ENCODE measurements around the gene ZMYND8. TPM values are rescaled to one million over a fixed set of nuclear protein-coding genes. Genes with fewer than 3 reads are reported as not detected.

The ZMYND8 gene
- total and polyA plus RNA-seq, 2 of the 4 experiments (the other 2 are of a cell fraction): 24.0 to 28.2 TPM

GRCh38 chr20:47350691-47351545, 5.6 kb downstream of the ZMYND8 start:
- Histone ChIP-seq H2BK20ac (ENCODE audit: low read depth, low read length) (peak overlapping the region; percentile 30; the same call in 1 of the 2 replicates), H2BK15ac (ENCODE audit: low read depth, low read length) (peak overlapping the region; percentile 4; the same call in 2 of the 3 replicates), H3K56ac (ENCODE audit: extremely low read depth, insufficient read depth, low read length) (peak overlapping the region; percentile 30), H3K27me3 (ENCODE audit: control insufficient read depth, insufficient read depth, low read length) (no peaks in the 10 kb centered on the region), H3K9me3 (ENCODE audit: control insufficient read depth, insufficient read depth, low read length) (no peaks in the 10 kb centered on the region), H2BK120ac (ENCODE audit: low read depth, low read length) (peak overlapping the region; percentile 84), H4K5ac (ENCODE audit: low read depth, low read length) (peak overlapping the region; percentile 17; the same call in 1 of the 2 replicates), H3K79me1 (ENCODE audit: low read depth in 1 of 2, low read length in 2 of 2) (peaks cover 57 to 93% of the 10 kb centered on the region in 2 experiments), H4K8ac (ENCODE audit: low read depth in 2 of 2, low read length in 2 of 2) (peak overlapping the region; percentile 41 to 97), H2BK5ac (ENCODE audit: low read depth, low read length, poor library complexity, severe bottlenecking) (peak overlapping the region; percentile 97), H3K18ac (ENCODE audit: low read depth, low read length) (peak overlapping the region; percentile 92; the same call in 1 of the 2 replicates), H2AFZ (replicated peaks; ENCODE audit: low read length, poor library complexity) (no peak overlapping the region), H4K91ac (ENCODE audit: insufficient read depth, low read depth, low read length) (peak overlapping the region; percentile 51; the same call in 1 of the 2 replicates), H3K23ac (ENCODE audit: low read depth, low read length) (peak overlapping the region; percentile 73), H3K9me1 (ENCODE audit: insufficient read depth, low read length) (peaks cover 19% of the 10 kb centered on the region), H3K4me1 (ENCODE audit: control insufficient read depth, insufficient read depth, low read length) (peaks cover 56% of the 10 kb centered on the region), H3K4me2 (ENCODE audit: low read depth, low read length) (peak overlapping the region; percentile 54; the same call in 1 of the 2 replicates), H3K27ac (ENCODE audit: insufficient read depth, low read length) (no peak overlapping the region; the same call in 1 of the 2 replicates), H3K36me3 (ENCODE audit: control insufficient read depth, insufficient read depth, low read length) (peaks cover 5% of the 10 kb centered on the region; the same call in 1 of the 2 replicates), H3K4me3 (ENCODE audit: insufficient read depth, low read depth, low read length) (no peak overlapping the region), H3K14ac (replicated peaks; ENCODE audit: low read depth, low read length) (peak overlapping the region; percentile 87), H3K4ac (ENCODE audit: low read depth, low read length) (peak overlapping the region; percentile 4; the same call in 1 of the 2 replicates), H2AK5ac (ENCODE audit: low read depth, low read length) (no peak overlapping the region), H3K9ac (ENCODE audit: low read depth, low read length) (peak overlapping the region; percentile 13; the same call in 1 of the 2 replicates), H2AK9ac (replicated peaks; ENCODE audit: low read depth, low read length, poor library complexity) (no peak overlapping the region), H4K20me1 (ENCODE audit: insufficient read depth, low read length) (no peaks in the 10 kb centered on the region)
- no CpG with 5 or more reads among the region's 4 CpGs for WGBS, 2 experiments (ENCODE audit: extremely low coverage in 2 of 2, insufficient read length in 1 of 2)
- ATAC-seq (ENCODE audit: low read depth): no peak
- in situ Hi-C loops (cut with MboI; ENCODE audit: low sequenced_read_pairs): no loop called here
- no peak for DNase-seq
- intact Hi-C loops (cut with micrococcal nuclease): no loop called here
- TF ChIP-seq FOS (IDR thresholded peaks at IDR 0.05; ENCODE audit: low read depth, low read length): no peak
- no peak for TF ChIP-seq CHD1 (IDR thresholded peaks at IDR 0.05; ENCODE audit: low read depth, low read length)
- TF ChIP-seq RCOR1 (IDR thresholded peaks at IDR 0.05; ENCODE audit: insufficient replicate concordance, low read length): no peak
- TF ChIP-seq MAFK (IDR thresholded peaks at IDR 0.05; ENCODE audit: low read depth, low read length): no peak
- no peak for TF ChIP-seq MAZ (IDR thresholded peaks at IDR 0.05; ENCODE audit: borderline replicate concordance, low read depth, low read length)
- TF ChIP-seq NFE2L2 (IDR thresholded peaks at IDR 0.05; ENCODE audit: low read depth, low read length): no peak
- no peak for TF ChIP-seq SMC3 (IDR thresholded peaks at IDR 0.05; ENCODE audit: low read depth, low read length)
- no peak for TF ChIP-seq POLR2A (IDR thresholded peaks at IDR 0.05; ENCODE audit: low read depth, low read length)
- TF ChIP-seq RAD21 (IDR thresholded peaks at IDR 0.05; ENCODE audit: low read length): no peak
- BruUV-seq (replicated peaks): no TSS peak
- POLR2A ChIA-PET (ENCODE audit: unreplicated experiment): interaction anchor here (0.5 to 1.1 kb wide), 3 partner anchors 33 to 223 kb away, joined by 3 to 4 read pairs (median 3); no protein-coding TSS in a partner anchor
- CTCF ChIA-PET: interaction anchor here (1.7 to 2.2 kb wide), 2 partner anchors 33 kb away, joined by 6 to 10 read pairs; no protein-coding TSS in a partner anchor
- dilution Hi-C loops (cut with HindIII; ENCODE audit: low sequenced_read_pairs, unreplicated experiment): no loop called here

All from IMR-90 (cell line).